ENCODE data around the gene CLDN5.

- TF ChIP-seq, protein P1, sequence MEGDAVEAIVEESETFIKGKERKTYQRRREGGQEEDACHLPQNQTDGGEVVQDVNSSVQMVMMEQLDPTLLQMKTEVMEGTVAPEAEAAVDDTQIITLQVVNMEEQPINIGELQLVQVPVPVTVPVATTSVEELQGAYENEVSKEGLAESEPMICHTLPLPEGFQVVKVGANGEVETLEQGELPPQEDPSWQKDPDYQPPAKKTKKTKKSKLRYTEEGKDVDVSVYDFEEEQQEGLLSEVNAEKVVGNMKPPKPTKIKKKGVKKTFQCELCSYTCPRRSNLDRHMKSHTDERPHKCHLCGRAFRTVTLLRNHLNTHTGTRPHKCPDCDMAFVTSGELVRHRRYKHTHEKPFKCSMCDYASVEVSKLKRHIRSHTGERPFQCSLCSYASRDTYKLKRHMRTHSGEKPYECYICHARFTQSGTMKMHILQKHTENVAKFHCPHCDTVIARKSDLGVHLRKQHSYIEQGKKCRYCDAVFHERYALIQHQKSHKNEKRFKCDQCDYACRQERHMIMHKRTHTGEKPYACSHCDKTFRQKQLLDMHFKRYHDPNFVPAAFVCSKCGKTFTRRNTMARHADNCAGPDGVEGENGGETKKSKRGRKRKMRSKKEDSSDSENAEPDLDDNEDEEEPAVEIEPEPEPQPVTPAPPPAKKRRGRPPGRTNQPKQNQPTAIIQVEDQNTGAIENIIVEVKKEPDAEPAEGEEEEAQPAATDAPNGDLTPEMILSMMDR (IDR thresholded peaks at IDR 0.05 in 8 of 11, conservative IDR thresholded peaks at IDR 0.05 in 3 of 11), result no peak
- no peak for TF ChIP-seq POLR2A (IDR thresholded peaks at IDR 0.05)
Measured at GRCh38 chr22:19497245-19497644, 27.0 kb downstream of the CLDN5 start.
